ENCODE results near the gene ATXN2.
"Not testable (repeated sequence)": the region's sequence is repeated elsewhere in the genome, so short reads cannot be mapped to it uniquely, and the experiment has no call there.

ATXN2 gene

DNA sequence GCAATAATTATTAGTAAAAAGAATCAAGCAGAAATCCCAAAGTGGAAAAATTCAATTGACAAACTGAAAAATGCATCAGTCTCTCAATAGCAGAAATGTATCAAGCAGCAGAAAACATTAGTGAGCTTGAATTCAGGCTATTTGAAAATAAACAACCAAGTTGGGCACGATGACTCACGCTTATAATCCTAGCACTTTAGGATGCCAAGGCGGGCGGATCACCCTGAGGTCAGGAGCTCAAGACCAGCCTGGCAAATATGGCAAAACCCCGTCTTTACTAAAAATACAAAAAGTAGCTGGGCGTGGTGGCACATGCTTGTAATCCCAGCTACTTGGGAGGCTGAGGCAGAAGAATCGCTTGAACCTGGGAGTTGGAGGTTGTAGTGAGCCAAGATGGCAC, 106.1 kb downstream of the ATXN2 start:
- not testable (repeated sequence) for H3K4ac ChIP-seq (ENCODE audit: low read length); H2BK15ac ChIP-seq (ENCODE audit: low read length); H3K4me2 ChIP-seq (ENCODE audit: insufficient read depth, low read length, poor library complexity, severe bottlenecking); H3K9ac ChIP-seq (ENCODE audit: low read depth, low read length, poor library complexity); H2BK12ac ChIP-seq (ENCODE audit: low read length); H2AK5ac ChIP-seq (ENCODE audit: low read depth, low read length); H3K14ac ChIP-seq (ENCODE audit: low read length); H2BK5ac ChIP-seq (ENCODE audit: low read length); H3K79me1 ChIP-seq (ENCODE audit: low read depth, low read length); H3K4me3 ChIP-seq (ENCODE audit: low read length in 2 of 2); H3K18ac ChIP-seq (ENCODE audit: low read length); H2AFZ ChIP-seq (ENCODE audit: low read length); H3K4me1 ChIP-seq (ENCODE audit: control insufficient read depth in 2 of 2, insufficient read depth in 1 of 2, low read depth in 1 of 2, low read length in 2 of 2); H3K27ac ChIP-seq (replicated peaks; ENCODE audit: low read length); DNase-seq (ENCODE audit: low spot score); H3K27me3 ChIP-seq (ENCODE audit: control insufficient read depth in 3 of 3, insufficient read depth in 3 of 3, low read depth in 1 of 3, low read length in 3 of 3); H3K23ac ChIP-seq (ENCODE audit: low read depth, low read length, poor library complexity); H4K91ac ChIP-seq (ENCODE audit: low read depth, low read length, poor library complexity); H2BK120ac ChIP-seq (ENCODE audit: low read depth, low read length)
- no CpG with 5 or more reads among the region's 7 CpGs for WGBS, 2 donors (ENCODE audit: extremely low coverage in 2 of 2, insufficient read length in 2 of 2, insufficient replicate concordance in 1 of 2)
- H3K9me3 ChIP-seq (replicated peaks in 1 of 2; ENCODE audit: control insufficient read depth in 2 of 2, insufficient read depth in 1 of 2, low read depth in 1 of 2, low read length in 2 of 2), result peaks cover 0 to 13% of the 10 kb centered on the region in 2 donors
- H3K36me3 ChIP-seq (replicated peaks in 1 of 2; ENCODE audit: control insufficient read depth in 2 of 2, insufficient read depth in 2 of 2, low read length in 2 of 2), result peaks cover 10 to 97% of the 10 kb centered on the region in 2 donors
- H4K8ac ChIP-seq (ENCODE audit: low read depth, low read length), result peak overlapping the region; percentile 43

DNA sequence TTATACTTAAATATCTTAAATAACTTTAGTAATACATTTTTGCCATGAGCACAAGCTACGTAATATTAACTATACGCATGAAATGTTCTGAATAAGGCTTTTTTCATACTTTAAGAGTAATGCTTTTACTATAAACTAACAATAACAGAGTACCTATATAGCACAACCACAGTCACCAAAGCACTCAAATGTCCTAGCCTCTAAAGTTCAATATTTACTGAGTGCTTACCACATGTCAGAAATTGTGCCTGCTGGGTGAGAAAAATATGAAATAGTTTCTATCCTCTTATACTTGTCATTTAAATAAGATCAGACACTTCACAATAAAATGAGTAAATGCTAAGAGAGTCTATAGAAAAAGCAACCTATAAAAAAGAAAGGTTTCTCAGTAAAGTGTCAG, 110.3 kb downstream of the ATXN2 start:
- Histone ChIP-seq H3K4me3 (ENCODE audit: low read length in 2 of 2) (no peak overlapping the region), H3K14ac (ENCODE audit: low read length) (no peak overlapping the region), H3K27ac (replicated peaks; ENCODE audit: low read length) (no peak overlapping the region), H3K4me2 (ENCODE audit: insufficient read depth, low read length, poor library complexity, severe bottlenecking) (no peak overlapping the region), H3K27me3 (ENCODE audit: control insufficient read depth in 3 of 3, insufficient read depth in 3 of 3, low read depth in 1 of 3, low read length in 3 of 3) (no peaks in the 10 kb centered on the region), H3K9me3 (replicated peaks in 1 of 2; ENCODE audit: control insufficient read depth in 2 of 2, insufficient read depth in 1 of 2, low read depth in 1 of 2, low read length in 2 of 2) (no peaks in the 10 kb centered on the region), H3K4me1 (ENCODE audit: control insufficient read depth in 2 of 2, insufficient read depth in 1 of 2, low read depth in 1 of 2, low read length in 2 of 2) (no peaks in the 10 kb centered on the region), H4K8ac (ENCODE audit: low read depth, low read length) (no peak overlapping the region), H3K4ac (ENCODE audit: low read length) (no peak overlapping the region), H2BK12ac (ENCODE audit: low read length) (no peak overlapping the region), H3K79me1 (ENCODE audit: low read depth, low read length) (no peaks in the 10 kb centered on the region), H3K18ac (ENCODE audit: low read length) (no peak overlapping the region), H2BK15ac (ENCODE audit: low read length) (no peak overlapping the region), H3K23ac (ENCODE audit: low read depth, low read length, poor library complexity) (no peak overlapping the region), H3K9ac (ENCODE audit: low read depth, low read length, poor library complexity) (no peak overlapping the region), H3K36me3 (replicated peaks in 1 of 2; ENCODE audit: control insufficient read depth in 2 of 2, insufficient read depth in 2 of 2, low read length in 2 of 2) (peaks cover 14 to 100% of the 10 kb centered on the region in 2 donors), H2BK120ac (ENCODE audit: low read depth, low read length) (no peak overlapping the region), H2BK5ac (ENCODE audit: low read length) (no peak overlapping the region), H2AK5ac (ENCODE audit: low read depth, low read length) (no peak overlapping the region), H2AFZ (ENCODE audit: low read length) (no peak overlapping the region), H4K91ac (ENCODE audit: low read depth, low read length, poor library complexity) (no peak overlapping the region)
- WGBS, 2 donors (ENCODE audit: extremely low coverage in 2 of 2, insufficient read length in 2 of 2, insufficient replicate concordance in 1 of 2), result no CpG with 5 or more reads among the region's 2 CpGs
- DNase-seq (ENCODE audit: low spot score), result no peak

GRCh38 chr12:111488271-111488670, 110.8 kb downstream of the ATXN2 start:
- Histone ChIP-seq H3K9me3 (replicated peaks in 1 of 2; ENCODE audit: control insufficient read depth in 2 of 2, insufficient read depth in 1 of 2, low read depth in 1 of 2, low read length in 2 of 2) (no peaks in the 10 kb centered on the region), H3K4me2 (ENCODE audit: insufficient read depth, low read length, poor library complexity, severe bottlenecking) (no peak overlapping the region), H3K79me1 (ENCODE audit: low read depth, low read length) (no peaks in the 10 kb centered on the region), H3K36me3 (replicated peaks in 1 of 2; ENCODE audit: control insufficient read depth in 2 of 2, insufficient read depth in 2 of 2, low read length in 2 of 2) (peaks cover 14 to 100% of the 10 kb centered on the region in 2 donors), H4K8ac (ENCODE audit: low read depth, low read length) (no peak overlapping the region), H3K4ac (ENCODE audit: low read length) (no peak overlapping the region), H2BK15ac (ENCODE audit: low read length) (no peak overlapping the region), H3K14ac (ENCODE audit: low read length) (no peak overlapping the region), H2AK5ac (ENCODE audit: low read depth, low read length) (no peak overlapping the region), H3K23ac (ENCODE audit: low read depth, low read length, poor library complexity) (no peak overlapping the region), H4K91ac (ENCODE audit: low read depth, low read length, poor library complexity) (no peak overlapping the region), H3K27ac (replicated peaks; ENCODE audit: low read length) (no peak overlapping the region), H3K9ac (ENCODE audit: low read depth, low read length, poor library complexity) (no peak overlapping the region), H2AFZ (ENCODE audit: low read length) (no peak overlapping the region), H2BK12ac (ENCODE audit: low read length) (no peak overlapping the region), H2BK120ac (ENCODE audit: low read depth, low read length) (no peak overlapping the region), H3K4me3 (ENCODE audit: low read length in 2 of 2) (no peak overlapping the region), H2BK5ac (ENCODE audit: low read length) (no peak overlapping the region), H3K18ac (ENCODE audit: low read length) (no peak overlapping the region), H3K4me1 (ENCODE audit: control insufficient read depth in 2 of 2, insufficient read depth in 1 of 2, low read depth in 1 of 2, low read length in 2 of 2) (no peaks in the 10 kb centered on the region), H3K27me3 (ENCODE audit: control insufficient read depth in 3 of 3, insufficient read depth in 3 of 3, low read depth in 1 of 3, low read length in 3 of 3) (no peaks in the 10 kb centered on the region)
- no peak for DNase-seq (ENCODE audit: low spot score)
- whole genome bisulfite sequencing, 2 donors (ENCODE audit: extremely low coverage in 2 of 2, insufficient read length in 2 of 2, insufficient replicate concordance in 1 of 2), result no CpG with 5 or more reads among the region's 4 CpGs

GRCh38 chr12:111482462-111482861, 116.7 kb downstream of the ATXN2 start:
- Histone ChIP-seq H3K4me1 (ENCODE audit: control insufficient read depth in 2 of 2, insufficient read depth in 1 of 2, low read depth in 1 of 2, low read length in 2 of 2) (no peaks in the 10 kb centered on the region), H3K4me2 (ENCODE audit: insufficient read depth, low read length, poor library complexity, severe bottlenecking) (no peak overlapping the region), H2AFZ (ENCODE audit: low read length) (no peak overlapping the region), H2AK5ac (ENCODE audit: low read depth, low read length) (no peak overlapping the region), H4K91ac (ENCODE audit: low read depth, low read length, poor library complexity) (no peak overlapping the region), H3K18ac (ENCODE audit: low read length) (no peak overlapping the region), H3K36me3 (replicated peaks in 1 of 2; ENCODE audit: control insufficient read depth in 2 of 2, insufficient read depth in 2 of 2, low read length in 2 of 2) (peaks cover 9 to 97% of the 10 kb centered on the region in 2 donors), H3K9ac (ENCODE audit: low read depth, low read length, poor library complexity) (no peak overlapping the region), H4K8ac (ENCODE audit: low read depth, low read length) (no peak overlapping the region), H3K27me3 (ENCODE audit: control insufficient read depth in 3 of 3, insufficient read depth in 3 of 3, low read depth in 1 of 3, low read length in 3 of 3) (no peaks in the 10 kb centered on the region), H3K14ac (ENCODE audit: low read length) (no peak overlapping the region), H2BK12ac (ENCODE audit: low read length) (no peak overlapping the region), H3K27ac (replicated peaks; ENCODE audit: low read length) (no peak overlapping the region), H3K23ac (ENCODE audit: low read depth, low read length, poor library complexity) (no peak overlapping the region), H3K4me3 (ENCODE audit: low read length in 2 of 2) (no peak overlapping the region), H2BK5ac (ENCODE audit: low read length) (no peak overlapping the region), H3K79me1 (ENCODE audit: low read depth, low read length) (no peaks in the 10 kb centered on the region), H3K4ac (ENCODE audit: low read length) (no peak overlapping the region), H3K9me3 (replicated peaks in 1 of 2; ENCODE audit: control insufficient read depth in 2 of 2, insufficient read depth in 1 of 2, low read depth in 1 of 2, low read length in 2 of 2) (no peaks in the 10 kb centered on the region), H2BK15ac (ENCODE audit: low read length) (no peak overlapping the region), H2BK120ac (ENCODE audit: low read depth, low read length) (no peak overlapping the region)
- no peak for DNase-seq (ENCODE audit: low spot score)
- no CpG with 5 or more reads among the region's 2 CpGs for WGBS, 2 donors (ENCODE audit: extremely low coverage in 2 of 2, insufficient read length in 2 of 2, insufficient replicate concordance in 1 of 2)
